GM23338 (cell line): ENCODE measurements around the gene OAT. TPM values are rescaled to one million over a fixed set of nuclear protein-coding genes. Genes with fewer than 3 reads are reported as not detected.

Experiments
- ATAC-seq: fragments of 200-7000 bp; cut with Tn5 transposase; 3 replicates; pipeline ENCODE4 v1.9.1; 2020
- DNase-seq: peaks from one replicate; pipeline ENCODE4 v3.0.0-alpha.2; 2015; ENCODE audit warnings: low spot score
- H2AFZ ChIP-seq: fragments of 200-600 bp; sonication (generic); 2 replicates; pipeline ENCODE4 v1.8.0; 2016; ENCODE audit warnings: antibody characterized with exemption, mild to moderate bottlenecking, moderate library complexity
- H3F3A ChIP-seq: fragments of 200-600 bp; sonication (generic); replicated peaks from 2 replicates; pipeline ENCODE4 v1.8.0; 2017; ENCODE audit warnings: antibody characterized with exemption, mixed run types, low read depth
- H3K27ac ChIP-seq: fragments of 200-600 bp; sonication (generic); 2 replicates; pipeline ENCODE4 v1.6.1; 2016; ENCODE audit warnings: low read depth
- H3K27me3 ChIP-seq: fragments of 200-600 bp; sonication (generic); 2 replicates; pipeline ENCODE4 v1.8.0; 2016; ENCODE audit warnings: mild to moderate bottlenecking, mixed run types, moderate library complexity; ENCODE audit not compliant: insufficient read depth
- H3K36me3 ChIP-seq: fragments of 200-600 bp; sonication (generic); 2 replicates; pipeline ENCODE4 v1.8.0; 2016; ENCODE audit warnings: mild to moderate bottlenecking; ENCODE audit not compliant: insufficient read depth
- H3K4me1 ChIP-seq: fragments of 200-600 bp; sonication (generic); 2 replicates; pipeline ENCODE4 v1.8.0; 2016; ENCODE audit warnings: mild to moderate bottlenecking, moderate library complexity; ENCODE audit not compliant: insufficient read depth
- H3K4me2 ChIP-seq: fragments of 200-600 bp; sonication (generic); 2 replicates; pipeline ENCODE4 v1.7.1; 2017; ENCODE audit warnings: mixed run types
- H3K4me3 ChIP-seq: fragments of 200-600 bp; sonication (generic); 2 replicates; pipeline ENCODE4 v1.6.1; 2016; ENCODE audit warnings: mixed run types
- H3K79me2 ChIP-seq: fragments of 200-600 bp; sonication (generic); replicated peaks from 2 replicates; pipeline ENCODE4 v1.8.0; 2017; ENCODE audit warnings: mild to moderate bottlenecking; ENCODE audit not compliant: insufficient read depth
- H3K9me2 ChIP-seq: fragments of 200-600 bp; sonication (generic); 2 replicates; pipeline ENCODE4 v1.8.0; 2017; ENCODE audit not compliant: insufficient read depth
- H4K20me1 ChIP-seq: fragments of 200-600 bp; sonication (generic); replicated peaks from 2 replicates; pipeline ENCODE4 v1.8.0; 2017; ENCODE audit warnings: mild to moderate bottlenecking; ENCODE audit not compliant: insufficient read depth
- H3K27ac Mint-ChIP-seq: 2 replicates; pipeline ENCODE4 v1.8.0; 2020; ENCODE audit warnings: inconsistent platforms, mild to moderate bottlenecking, moderate library complexity, mixed read lengths
- H3K27me3 Mint-ChIP-seq: 3 replicates; pipeline ENCODE4 v1.8.0; 2022; ENCODE audit warnings: low read depth, mild to moderate bottlenecking, moderate library complexity, mixed read lengths, inconsistent platforms; ENCODE audit not compliant: insufficient read depth, poor library complexity
- H3K36me3 Mint-ChIP-seq: 3 replicates; pipeline ENCODE4 v1.8.0; 2021; ENCODE audit warnings: low read depth, mild to moderate bottlenecking, inconsistent platforms, moderate library complexity, mixed read lengths
- H3K4me1 Mint-ChIP-seq: 3 replicates; pipeline ENCODE4 v1.8.0; 2020; ENCODE audit warnings: mild to moderate bottlenecking, inconsistent platforms, mixed read lengths
- H3K4me3 Mint-ChIP-seq: 3 replicates; pipeline ENCODE4 v1.8.0; 2021; ENCODE audit warnings: moderate library complexity, mild to moderate bottlenecking, inconsistent platforms, mixed read lengths
- H3K9me3 Mint-ChIP-seq: 3 replicates; pipeline ENCODE4 v1.8.0; 2020; ENCODE audit warnings: moderate library complexity, mild to moderate bottlenecking, inconsistent platforms, mixed read lengths
- CREB1 ChIP-seq: fragments of 250-450 bp; sonication (Bioruptor Pico); IDR thresholded peaks from 2 replicates; pipeline ENCODE4 v1.5.0; 2020; ENCODE audit warnings: low read depth, mild to moderate bottlenecking, moderate library complexity
- CTCF ChIP-seq, 2 experiments: fragments of 200-600 bp in 1 of 2; sonication (generic) in 1 of 2; conservative IDR thresholded peaks; 2 replicates each; pipeline versions ENCODE4 v1.5.1 to v1.6.1; 2016 to 2017; ENCODE audit warnings: antibody characterized with exemption in 2 of 2, low read depth in 2 of 2, mild to moderate bottlenecking in 2 of 2, moderate library complexity in 1 of 2
- EZH2 ChIP-seq: fragments of 200-600 bp; sonication (generic); IDR thresholded peaks from one replicate; pipeline ENCODE4 v1.8.0; 2017; ENCODE audit warnings: antibody characterized with exemption, mild to moderate bottlenecking, low read depth; ENCODE audit not compliant: unreplicated experiment
- EZH2phosphoT487 ChIP-seq: fragments of 200-600 bp; sonication (generic); IDR thresholded peaks from one replicate; pipeline ENCODE4 v1.8.1; 2018; ENCODE audit warnings: antibody characterized with exemption; ENCODE audit not compliant: unreplicated experiment
- JUNB ChIP-seq: IDR thresholded peaks from one replicate; pipeline ENCODE4 v1.6.1; 2016; ENCODE audit warnings: antibody characterized with exemption; ENCODE audit not compliant: unreplicated experiment
- NANOG ChIP-seq: IDR thresholded peaks from 2 replicates; pipeline ENCODE4 v1.6.1; 2016; ENCODE audit warnings: antibody characterized with exemption, borderline replicate concordance
- POLR2AphosphoS5 ChIP-seq: IDR thresholded peaks from 2 replicates; pipeline ENCODE4 v1.6.1; 2016; ENCODE audit warnings: antibody characterized with exemption, low read depth
- REST ChIP-seq: IDR thresholded peaks from one replicate; pipeline ENCODE4 v1.6.1; 2018; ENCODE audit warnings: antibody characterized with exemption; ENCODE audit not compliant: unreplicated experiment
- STAT1 ChIP-seq: IDR thresholded peaks from one replicate; pipeline ENCODE4 v1.6.1; 2016; ENCODE audit warnings: antibody characterized with exemption; ENCODE audit not compliant: unreplicated experiment
- ZNF114 ChIP-seq: fragments of 250-450 bp; sonication (Bioruptor Pico); IDR thresholded peaks from 2 replicates; pipeline ENCODE4 v1.5.0; 2020; ENCODE audit warnings: mild to moderate bottlenecking, moderate library complexity
- ZNF331 ChIP-seq: fragments of 250-450 bp; sonication (Bioruptor Pico); IDR thresholded peaks from 2 replicates; pipeline ENCODE4 v1.5.0; 2020; ENCODE audit warnings: low read depth, mild to moderate bottlenecking, moderate library complexity
- ZNF462 ChIP-seq: fragments of 250-450 bp; sonication (Bioruptor Pico); IDR thresholded peaks from 2 replicates; pipeline ENCODE4 v1.5.0; 2020; ENCODE audit warnings: mild to moderate bottlenecking, moderate library complexity
- polyA plus RNA-seq: library from polyadenylated mRNA; unstranded; fragments of >200 nt; fragmentation: Nextera tagmentation; extraction: Ambion mirVana; gene quantifications from 2 replicates; pipeline ENCODE4 v1.2.1, GENCODE V29; 2016
- total RNA-seq: library from RNA; depleted of rRNA; stranded (reverse); fragments of >200 nt; shearing (Covaris generic); gene quantifications from 2 replicates; pipeline ENCODE4 v1.2.3, GENCODE V29; 2014
- TF ChIP-seq, protein P1 (sequence below): IDR thresholded peaks from 2 replicates; pipeline ENCODE4 v1.6.1; 2016; ENCODE audit warnings: antibody characterized with exemption

OAT gene
- total and polyA plus RNA-seq, 2 experiments from 2014 or later, result 131 to 139 TPM

- no peaks in the 10 kb centered on the region for H3K36me3 Mint-ChIP-seq
- H3K27ac ChIP-seq, result 0 out of 2 replicates have a peak overlapping the region, but pooled peaks have one; percentile 60
- H3K79me2 ChIP-seq, result peaks cover 30% of the 10 kb centered on the region
- DNase-seq (no peak), ATAC-seq (no peak)
- H2AFZ ChIP-seq, result peak overlapping the region; percentile 93; the same call in 1 of the 2 replicates
- no peak for TF ChIP-seq ZNF331
- TF ChIP-seq JUNB, result no peak
- TF ChIP-seq POLR2AphosphoS5, result no peak
- no peak for TF ChIP-seq ZNF462 (CRISPR knock-in tag)
- no peak for TF ChIP-seq NANOG
- no peak for TF ChIP-seq CTCF (conservative IDR thresholded peaks at IDR 0.05; ENCODE audit: low read depth in 2 of 2)
- TF ChIP-seq REST, result no peak
- TF ChIP-seq ZNF114, result no peak
- TF ChIP-seq, protein P1, sequence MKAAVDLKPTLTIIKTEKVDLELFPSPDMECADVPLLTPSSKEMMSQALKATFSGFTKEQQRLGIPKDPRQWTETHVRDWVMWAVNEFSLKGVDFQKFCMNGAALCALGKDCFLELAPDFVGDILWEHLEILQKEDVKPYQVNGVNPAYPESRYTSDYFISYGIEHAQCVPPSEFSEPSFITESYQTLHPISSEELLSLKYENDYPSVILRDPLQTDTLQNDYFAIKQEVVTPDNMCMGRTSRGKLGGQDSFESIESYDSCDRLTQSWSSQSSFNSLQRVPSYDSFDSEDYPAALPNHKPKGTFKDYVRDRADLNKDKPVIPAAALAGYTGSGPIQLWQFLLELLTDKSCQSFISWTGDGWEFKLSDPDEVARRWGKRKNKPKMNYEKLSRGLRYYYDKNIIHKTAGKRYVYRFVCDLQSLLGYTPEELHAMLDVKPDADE, result no peak
- TF ChIP-seq STAT1, result no peak
- no peak for TF ChIP-seq CREB1 (CRISPR knock-in tag)
- TF ChIP-seq EZH2, result no peak
- no peak for TF ChIP-seq EZH2phosphoT487
- H3K4me3 ChIP-seq, result peak overlapping the region; percentile 78
- H3K27me3 ChIP-seq, result 0 out of 2 replicates have a peak, but pooled peaks cover 4% of the 10 kb centered on the region
- peaks cover 22% of the 10 kb centered on the region for H3K27me3 Mint-ChIP-seq
- no peak overlapping the region for H3K27ac Mint-ChIP-seq
- H3K9me2 ChIP-seq, result no peaks in the 10 kb centered on the region
- H3K4me1 ChIP-seq, result peaks cover 56% of the 10 kb centered on the region
- H3K4me3 Mint-ChIP-seq, result peak overlapping the region; percentile 88
- no peaks in the 10 kb centered on the region for H3K36me3 ChIP-seq
- H3K4me1 Mint-ChIP-seq, result peaks cover 43% of the 10 kb centered on the region
- H3F3A ChIP-seq, result peaks cover 13% of the 10 kb centered on the region; the same call in 1 of the 2 replicates
- no peaks in the 10 kb centered on the region for H3K9me3 Mint-ChIP-seq
- peaks cover 15% of the 10 kb centered on the region for H4K20me1 ChIP-seq
- peak overlapping the region; percentile 83 for H3K4me2 ChIP-seq
These were observed 912 bp upstream of the OAT start for GRCh38 chr10:124419635-124420034.
